ENCODE measurements around the gene CPVL. TPM values are rescaled to one million over a fixed set of nuclear protein-coding genes. Genes with fewer than 3 reads are reported as not detected.

The CPVL gene
- total and polyA plus RNA-seq, 2 donors (not counting 1 experiment from before 2014, with no cell fraction given), result 2.6 TPM; not detected in 1

- whole genome bisulfite sequencing (ENCODE audit: insufficient coverage), result 97% methylated on average over 6 of the region's 7 CpGs
- intact Hi-C loops (cut with micrococcal nuclease), result no loop called here
- Histone ChIP-seq H3K36me3 (replicated peaks in 1 of 2; ENCODE audit: control extremely low read depth in 1 of 2, control insufficient read depth in 1 of 2, extremely low read depth in 1 of 2, insufficient read depth in 2 of 2, low read length in 1 of 2) (no peaks in the 10 kb centered on the region), H2AFZ (ENCODE audit: insufficient read depth, low read depth, low read length, poor library complexity, severe bottlenecking) (no peak overlapping the region), H3K9ac (ENCODE audit: low read length) (no peak overlapping the region), H3K4me2 (replicated peaks; ENCODE audit: low read depth, low read length, poor library complexity, severe bottlenecking) (no peak overlapping the region), H3K4me1 (ENCODE audit: control insufficient read depth in 2 of 2, insufficient read depth in 2 of 2, low read length in 2 of 2) (no peaks in the 10 kb centered on the region), H3K4me3 (ENCODE audit: control extremely low read depth in 1 of 5, extremely low read depth in 1 of 5, insufficient read depth in 1 of 5, low read depth in 2 of 5, low read length in 4 of 5) (no peak overlapping the region), H4K20me1 (ENCODE audit: control insufficient read depth, insufficient read depth, low read length, poor library complexity, severe bottlenecking) (no peaks in the 10 kb centered on the region), H3K27me3 (replicated peaks in 1 of 4; ENCODE audit: control extremely low read depth in 1 of 4, control insufficient read depth in 3 of 4, insufficient read depth in 4 of 4, low read length in 3 of 4) (peaks cover 0 to 21% (median 12%) of the 10 kb centered on the region in 4 experiments), H3K9me3 (ENCODE audit: control extremely low read depth in 1 of 3, control insufficient read depth in 2 of 3, insufficient read depth in 1 of 3, low read length in 2 of 3) (no peaks in the 10 kb centered on the region), H3K27ac (ENCODE audit: low read length in 2 of 2) (no peak overlapping the region), H3K79me2 (ENCODE audit: control insufficient read depth, insufficient read depth, low read length) (no peaks in the 10 kb centered on the region)
- ATAC-seq (ENCODE audit: low read depth) (no peak), DNase-seq (no peak)
- CTCF ChIA-PET, result no interaction called here
- Mint-ChIP-seq H3K27me3 (peaks cover 45% of the 10 kb centered on the region), H3K4me1 (peaks cover 8% of the 10 kb centered on the region), H3K4me3 (no peak overlapping the region), H3K9me3 (ENCODE audit: insufficient read depth) (no peaks in the 10 kb centered on the region), H3K27ac (no peak overlapping the region)
- TF ChIP-seq, protein P1, sequence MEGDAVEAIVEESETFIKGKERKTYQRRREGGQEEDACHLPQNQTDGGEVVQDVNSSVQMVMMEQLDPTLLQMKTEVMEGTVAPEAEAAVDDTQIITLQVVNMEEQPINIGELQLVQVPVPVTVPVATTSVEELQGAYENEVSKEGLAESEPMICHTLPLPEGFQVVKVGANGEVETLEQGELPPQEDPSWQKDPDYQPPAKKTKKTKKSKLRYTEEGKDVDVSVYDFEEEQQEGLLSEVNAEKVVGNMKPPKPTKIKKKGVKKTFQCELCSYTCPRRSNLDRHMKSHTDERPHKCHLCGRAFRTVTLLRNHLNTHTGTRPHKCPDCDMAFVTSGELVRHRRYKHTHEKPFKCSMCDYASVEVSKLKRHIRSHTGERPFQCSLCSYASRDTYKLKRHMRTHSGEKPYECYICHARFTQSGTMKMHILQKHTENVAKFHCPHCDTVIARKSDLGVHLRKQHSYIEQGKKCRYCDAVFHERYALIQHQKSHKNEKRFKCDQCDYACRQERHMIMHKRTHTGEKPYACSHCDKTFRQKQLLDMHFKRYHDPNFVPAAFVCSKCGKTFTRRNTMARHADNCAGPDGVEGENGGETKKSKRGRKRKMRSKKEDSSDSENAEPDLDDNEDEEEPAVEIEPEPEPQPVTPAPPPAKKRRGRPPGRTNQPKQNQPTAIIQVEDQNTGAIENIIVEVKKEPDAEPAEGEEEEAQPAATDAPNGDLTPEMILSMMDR (IDR thresholded peaks at IDR 0.05), result no peak
- no peak for TF ChIP-seq EZH2 (IDR thresholded peaks at IDR 0.05; ENCODE audit: borderline replicate concordance, insufficient read depth, low read depth, low read length, poor library complexity, severe bottlenecking)
- POLR2A ChIA-PET, result no interaction called here
Observed at GRCh38 chr7:29142021-29142727, 4.2 kb downstream of the CPVL start.

- H3K36me3 ChIP-seq (replicated peaks in 1 of 2; ENCODE audit: control extremely low read depth in 1 of 2, control insufficient read depth in 1 of 2, extremely low read depth in 1 of 2, insufficient read depth in 2 of 2, low read length in 1 of 2), result no peaks in the 10 kb centered on the region
- no peak overlapping the region for H3K4me2 ChIP-seq (replicated peaks; ENCODE audit: low read depth, low read length, poor library complexity, severe bottlenecking)
- no peak overlapping the region for H2AFZ ChIP-seq (ENCODE audit: insufficient read depth, low read depth, low read length, poor library complexity, severe bottlenecking)
- H3K27me3 ChIP-seq (replicated peaks in 1 of 4; ENCODE audit: control extremely low read depth in 1 of 4, control insufficient read depth in 3 of 4, insufficient read depth in 4 of 4, low read length in 3 of 4), result peaks cover 0 to 14% (median 9%) of the 10 kb centered on the region in 4 experiments
- H3K9me3 ChIP-seq (ENCODE audit: control extremely low read depth in 1 of 3, control insufficient read depth in 2 of 3, insufficient read depth in 1 of 3, low read length in 2 of 3), result peaks cover 0 to 2% (median 0%) of the 10 kb centered on the region in 3 donors
- no peaks in the 10 kb centered on the region for H3K4me1 Mint-ChIP-seq
- peaks cover 33% of the 10 kb centered on the region for H3K27me3 Mint-ChIP-seq
- TF ChIP-seq, protein P1 (IDR thresholded peaks at IDR 0.05), result no peak
- no peak for TF ChIP-seq EZH2 (IDR thresholded peaks at IDR 0.05; ENCODE audit: borderline replicate concordance, insufficient read depth, low read depth, low read length, poor library complexity, severe bottlenecking)
- POLR2A ChIA-PET, result no interaction called here
- no peak overlapping the region for H3K27ac Mint-ChIP-seq
- CTCF ChIA-PET, result no interaction called here
- H3K4me3 ChIP-seq (ENCODE audit: control extremely low read depth in 1 of 5, extremely low read depth in 1 of 5, insufficient read depth in 1 of 5, low read depth in 2 of 5, low read length in 4 of 5), result no peak overlapping the region
- no peaks in the 10 kb centered on the region for H3K79me2 ChIP-seq (ENCODE audit: control insufficient read depth, insufficient read depth, low read length)
- no peak overlapping the region for H3K4me3 Mint-ChIP-seq
- peaks cover 2% of the 10 kb centered on the region for H3K9me3 Mint-ChIP-seq (ENCODE audit: insufficient read depth)
- intact Hi-C loops (cut with micrococcal nuclease), result no loop called here
- H3K4me1 ChIP-seq (ENCODE audit: control insufficient read depth in 2 of 2, insufficient read depth in 2 of 2, low read length in 2 of 2), result no peaks in the 10 kb centered on the region
- DNase-seq, result no peak
- no peak overlapping the region for H3K9ac ChIP-seq (ENCODE audit: low read length)
- no peak overlapping the region for H3K27ac ChIP-seq (ENCODE audit: low read length in 2 of 2)
- H4K20me1 ChIP-seq (ENCODE audit: control insufficient read depth, insufficient read depth, low read length, poor library complexity, severe bottlenecking), result no peaks in the 10 kb centered on the region
- ATAC-seq (ENCODE audit: low read depth), result no peak
- 92% methylated on average over 3 of the region's 7 CpGs for WGBS (ENCODE audit: insufficient coverage)
Observed at GRCh38 chr7:29140873-29141468, 5.4 kb downstream of the CPVL start.

Measured in B cell (primary cell).